Neural cell (in vitro differentiated cells): ENCODE measurements around the gene PTP4A2.

Source experiments
- POLR2AphosphoS5 ChIP-seq: IDR thresholded peaks from 2 replicates; pipeline ENCODE4 v1.6.1; 2012
- SMC3 ChIP-seq: fragments of 450-650 bp; conservative IDR thresholded peaks from 2 replicates; pipeline ENCODE4 v1.6.1; 2014; ENCODE audit warnings: antibody characterized with exemption, mild to moderate bottlenecking, moderate library complexity; ENCODE audit not compliant: poor library complexity
- TAF1 ChIP-seq: IDR thresholded peaks from 2 replicates; pipeline ENCODE4 v1.6.1; 2012; ENCODE audit warnings: low read depth
- TF ChIP-seq, protein P1 (sequence below): fragments of 450-650 bp; IDR thresholded peaks from 2 replicates; pipeline ENCODE4 v1.5.1; 2014; ENCODE audit warnings: antibody characterized with exemption, mild to moderate bottlenecking, moderate library complexity; ENCODE audit not compliant: poor library complexity, severe bottlenecking
- TF ChIP-seq, protein P2 (sequence below): IDR thresholded peaks from 2 replicates; pipeline ENCODE4 v1.6.1; 2012; ENCODE audit warnings: borderline replicate concordance

DNA sequence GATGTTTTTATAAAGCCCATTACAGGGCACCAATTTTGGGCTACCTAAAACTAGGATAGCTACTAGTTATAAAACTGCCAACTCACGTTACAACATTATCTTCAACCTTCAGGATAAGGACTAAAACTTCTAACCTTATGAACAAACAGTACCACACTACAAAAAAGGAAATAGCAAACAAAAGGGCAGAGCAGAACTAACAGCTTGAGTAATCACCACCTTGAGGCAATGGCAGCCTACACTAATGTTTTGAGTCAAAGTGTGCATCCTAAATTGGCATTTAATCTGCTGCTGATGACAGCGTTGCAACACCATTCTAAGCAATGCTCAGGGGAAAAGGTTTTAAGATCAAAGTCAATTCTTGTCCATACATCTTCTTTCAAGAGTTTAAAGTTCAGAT is 27.2 kb downstream of the PTP4A2 start:
- TF ChIP-seq, protein P1, sequence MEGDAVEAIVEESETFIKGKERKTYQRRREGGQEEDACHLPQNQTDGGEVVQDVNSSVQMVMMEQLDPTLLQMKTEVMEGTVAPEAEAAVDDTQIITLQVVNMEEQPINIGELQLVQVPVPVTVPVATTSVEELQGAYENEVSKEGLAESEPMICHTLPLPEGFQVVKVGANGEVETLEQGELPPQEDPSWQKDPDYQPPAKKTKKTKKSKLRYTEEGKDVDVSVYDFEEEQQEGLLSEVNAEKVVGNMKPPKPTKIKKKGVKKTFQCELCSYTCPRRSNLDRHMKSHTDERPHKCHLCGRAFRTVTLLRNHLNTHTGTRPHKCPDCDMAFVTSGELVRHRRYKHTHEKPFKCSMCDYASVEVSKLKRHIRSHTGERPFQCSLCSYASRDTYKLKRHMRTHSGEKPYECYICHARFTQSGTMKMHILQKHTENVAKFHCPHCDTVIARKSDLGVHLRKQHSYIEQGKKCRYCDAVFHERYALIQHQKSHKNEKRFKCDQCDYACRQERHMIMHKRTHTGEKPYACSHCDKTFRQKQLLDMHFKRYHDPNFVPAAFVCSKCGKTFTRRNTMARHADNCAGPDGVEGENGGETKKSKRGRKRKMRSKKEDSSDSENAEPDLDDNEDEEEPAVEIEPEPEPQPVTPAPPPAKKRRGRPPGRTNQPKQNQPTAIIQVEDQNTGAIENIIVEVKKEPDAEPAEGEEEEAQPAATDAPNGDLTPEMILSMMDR: no peak
- no peak for TF ChIP-seq SMC3
- TF ChIP-seq, protein P2, sequence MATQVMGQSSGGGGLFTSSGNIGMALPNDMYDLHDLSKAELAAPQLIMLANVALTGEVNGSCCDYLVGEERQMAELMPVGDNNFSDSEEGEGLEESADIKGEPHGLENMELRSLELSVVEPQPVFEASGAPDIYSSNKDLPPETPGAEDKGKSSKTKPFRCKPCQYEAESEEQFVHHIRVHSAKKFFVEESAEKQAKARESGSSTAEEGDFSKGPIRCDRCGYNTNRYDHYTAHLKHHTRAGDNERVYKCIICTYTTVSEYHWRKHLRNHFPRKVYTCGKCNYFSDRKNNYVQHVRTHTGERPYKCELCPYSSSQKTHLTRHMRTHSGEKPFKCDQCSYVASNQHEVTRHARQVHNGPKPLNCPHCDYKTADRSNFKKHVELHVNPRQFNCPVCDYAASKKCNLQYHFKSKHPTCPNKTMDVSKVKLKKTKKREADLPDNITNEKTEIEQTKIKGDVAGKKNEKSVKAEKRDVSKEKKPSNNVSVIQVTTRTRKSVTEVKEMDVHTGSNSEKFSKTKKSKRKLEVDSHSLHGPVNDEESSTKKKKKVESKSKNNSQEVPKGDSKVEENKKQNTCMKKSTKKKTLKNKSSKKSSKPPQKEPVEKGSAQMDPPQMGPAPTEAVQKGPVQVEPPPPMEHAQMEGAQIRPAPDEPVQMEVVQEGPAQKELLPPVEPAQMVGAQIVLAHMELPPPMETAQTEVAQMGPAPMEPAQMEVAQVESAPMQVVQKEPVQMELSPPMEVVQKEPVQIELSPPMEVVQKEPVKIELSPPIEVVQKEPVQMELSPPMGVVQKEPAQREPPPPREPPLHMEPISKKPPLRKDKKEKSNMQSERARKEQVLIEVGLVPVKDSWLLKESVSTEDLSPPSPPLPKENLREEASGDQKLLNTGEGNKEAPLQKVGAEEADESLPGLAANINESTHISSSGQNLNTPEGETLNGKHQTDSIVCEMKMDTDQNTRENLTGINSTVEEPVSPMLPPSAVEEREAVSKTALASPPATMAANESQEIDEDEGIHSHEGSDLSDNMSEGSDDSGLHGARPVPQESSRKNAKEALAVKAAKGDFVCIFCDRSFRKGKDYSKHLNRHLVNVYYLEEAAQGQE: no peak
- TF ChIP-seq POLR2AphosphoS5: no peak
- no peak for TF ChIP-seq TAF1
